ENCODE data around the gene GULP1.
"Not testable (repeated sequence)": the region's sequence is repeated elsewhere in the genome, so short reads cannot be mapped to it uniquely, and the experiment has no call there.

Gene GULP1

GRCh38 chr2:188415754-188416083, 124.0 kb downstream of the GULP1 start:
- no peak for DNase-seq (ENCODE audit: low read depth in 2 of 2)

GRCh38 chr2:188416367-188416766, 124.7 kb downstream of the GULP1 start:
- DNase-seq (ENCODE audit: low read depth in 2 of 2): no peak

- DNase-seq (ENCODE audit: low read depth in 2 of 2): no peak
Measured at GRCh38 chr2:188422726-188423125, 131.1 kb downstream of the GULP1 start.

GRCh38 chr2:188425266-188425665, 133.6 kb downstream of the GULP1 start:
- no peak for DNase-seq (ENCODE audit: low read depth in 2 of 2)

- DNase-seq (ENCODE audit: low read depth in 2 of 2): no peak
Measured at GRCh38 chr2:188426121-188426520, 134.4 kb downstream of the GULP1 start.

- DNase-seq (ENCODE audit: low read depth in 2 of 2): no peak
Measured at GRCh38 chr2:188430705-188431104, 139.0 kb downstream of the GULP1 start.

GRCh38 chr2:188434018-188434417, 142.3 kb downstream of the GULP1 start:
- no peak for DNase-seq (ENCODE audit: low read depth in 2 of 2)

GRCh38 chr2:188435115-188435514, 143.4 kb downstream of the GULP1 start:
- no peak for DNase-seq (ENCODE audit: low read depth in 2 of 2)

- no peak for DNase-seq (ENCODE audit: low read depth in 2 of 2)
Measured at GRCh38 chr2:188437537-188437936, 145.9 kb downstream of the GULP1 start.

- DNase-seq (ENCODE audit: low read depth in 2 of 2): no peak
Measured at GRCh38 chr2:188439986-188440385, 148.3 kb downstream of the GULP1 start.

GRCh38 chr2:188440849-188441248, 149.2 kb downstream of the GULP1 start:
- DNase-seq (ENCODE audit: low read depth in 2 of 2): no peak

GRCh38 chr2:188441288-188441947, 149.7 kb downstream of the GULP1 start:
- DNase-seq (ENCODE audit: low read depth in 2 of 2): no peak

GRCh38 chr2:188443207-188443606, 151.5 kb downstream of the GULP1 start:
- DNase-seq (ENCODE audit: low read depth in 2 of 2): no peak

- no peak for DNase-seq (ENCODE audit: low read depth in 2 of 2)
Measured at GRCh38 chr2:188444106-188444835, 152.6 kb downstream of the GULP1 start.

- no peak for DNase-seq (ENCODE audit: low read depth in 2 of 2)
Measured at GRCh38 chr2:188449561-188449960, 157.9 kb downstream of the GULP1 start.

- no peak for DNase-seq (ENCODE audit: low read depth in 2 of 2)
Measured at GRCh38 chr2:188449971-188450370, 158.3 kb downstream of the GULP1 start.

- DNase-seq (ENCODE audit: low read depth in 2 of 2): no peak
Measured at GRCh38 chr2:188450732-188451483, 159.2 kb downstream of the GULP1 start.

GRCh38 chr2:188452084-188452483, 160.4 kb downstream of the GULP1 start:
- DNase-seq (ENCODE audit: low read depth in 2 of 2): no peak

- DNase-seq (ENCODE audit: low read depth in 2 of 2): no peak
Measured at GRCh38 chr2:188456114-188456909, 164.6 kb downstream of the GULP1 start.

GRCh38 chr2:188459061-188459460, 167.4 kb downstream of the GULP1 start:
- no peak for DNase-seq (ENCODE audit: low read depth in 2 of 2)

GRCh38 chr2:188466078-188466477, 174.4 kb downstream of the GULP1 start:
- not testable (repeated sequence) for DNase-seq (ENCODE audit: low read depth in 2 of 2)

GRCh38 chr2:188466761-188467160, 175.1 kb downstream of the GULP1 start:
- no peak for DNase-seq (ENCODE audit: low read depth in 2 of 2)

Data from stimulated activated CD8-positive, alpha-beta memory T cell treated with anti-CD3 and anti-CD28 coated beads, Interleukin-2, amount 100 ng/mL, for 48 hours (primary cell).